SK-N-SH treated with all-trans-retinoic acid at 6 μM for 48 hours (cell line): ENCODE results near the gene RGR.

Experiments used
- ATAC-seq: fragments of 200-7000 bp; cut with Tn5 transposase; 3 replicates; pipeline ENCODE4 v1.9.1; 2020; ENCODE audit warnings: mild to moderate bottlenecking, moderate library complexity
- ARNTL ChIP-seq: fragments of 450-650 bp; formaldehyde crosslinking; IDR thresholded peaks from 2 replicates; pipeline ENCODE4 v1.5.0; 2020; ENCODE audit warnings: low read depth, mild to moderate bottlenecking, moderate library complexity, borderline replicate concordance
- BACH2 ChIP-seq: fragments of 250-450 bp; sonication (Bioruptor Pico); IDR thresholded peaks from 2 replicates; pipeline ENCODE4 v1.9.0; 2021; ENCODE audit warnings: mild to moderate bottlenecking, borderline replicate concordance
- CREB5 ChIP-seq: fragments of 250-450 bp; sonication (Bioruptor Pico); IDR thresholded peaks from 2 replicates; pipeline ENCODE4 v1.5.1; 2020; ENCODE audit warnings: low read depth, mild to moderate bottlenecking, moderate library complexity
- CSDC2 ChIP-seq: fragments of 250-450 bp; sonication (Bioruptor Pico); IDR thresholded peaks from 2 replicates; pipeline ENCODE4 v1.5.0; 2020; ENCODE audit warnings: mild to moderate bottlenecking, moderate library complexity
- CSRNP3 ChIP-seq: fragments of 250-450 bp; sonication (Bioruptor Pico); IDR thresholded peaks from 2 replicates; pipeline ENCODE4 v1.5.1; 2021; ENCODE audit warnings: mild to moderate bottlenecking, moderate library complexity
- ESRRG ChIP-seq: fragments of 250-450 bp; sonication (Bioruptor Pico); IDR thresholded peaks from 2 replicates; pipeline ENCODE4 v1.6.1; 2021; ENCODE audit warnings: mild to moderate bottlenecking
- GLIS3 ChIP-seq: fragments of 250-450 bp; sonication (Bioruptor Pico); IDR thresholded peaks from 2 replicates; pipeline ENCODE4 v1.5.0; 2020; ENCODE audit warnings: mild to moderate bottlenecking, moderate library complexity
- ISL1 ChIP-seq: fragments of 250-450 bp; sonication (Bioruptor Pico); IDR thresholded peaks from 2 replicates; pipeline ENCODE4 v2.1.2; 2022; ENCODE audit warnings: mild to moderate bottlenecking, moderate library complexity
- OSR1 ChIP-seq: fragments of 250-450 bp; sonication (Bioruptor Pico); IDR thresholded peaks from 2 replicates; pipeline ENCODE4 v1.8.0; 2022; ENCODE audit warnings: moderate library complexity, mild to moderate bottlenecking, inconsistent platforms
- PATZ1 ChIP-seq: fragments of 250-450 bp; sonication (Bioruptor Pico); IDR thresholded peaks from 2 replicates; pipeline ENCODE4 v1.8.0; 2020; ENCODE audit warnings: mild to moderate bottlenecking, moderate library complexity, borderline replicate concordance
- PPARA ChIP-seq: fragments of 250-450 bp; sonication (Bioruptor Pico); IDR thresholded peaks from 2 replicates; pipeline ENCODE4 v1.5.0; 2020; ENCODE audit warnings: mild to moderate bottlenecking, borderline replicate concordance
- RARB ChIP-seq: fragments of 250-450 bp; sonication (Bioruptor Pico); IDR thresholded peaks from 2 replicates; pipeline ENCODE4 v1.8.0; 2021; ENCODE audit warnings: mild to moderate bottlenecking, moderate library complexity
- SNAI2 ChIP-seq: fragments of 250-450 bp; sonication (Bioruptor Pico); IDR thresholded peaks from 2 replicates; pipeline ENCODE4 v1.5.0; 2020; ENCODE audit warnings: mild to moderate bottlenecking, moderate library complexity
- TOX ChIP-seq: fragments of 250-450 bp; sonication (Bioruptor Pico); IDR thresholded peaks from 2 replicates; pipeline ENCODE4 v1.8.0; 2021; ENCODE audit warnings: mild to moderate bottlenecking, moderate library complexity, borderline replicate concordance
- TSHZ2 ChIP-seq: fragments of 250-450 bp; sonication (Bioruptor Pico); IDR thresholded peaks from 2 replicates; pipeline ENCODE4 v1.5.0; 2020; ENCODE audit warnings: mild to moderate bottlenecking, moderate library complexity
- ZFP3 ChIP-seq: fragments of 250-450 bp; sonication (Bioruptor Pico); IDR thresholded peaks from 2 replicates; pipeline ENCODE4 v1.5.0; 2020; ENCODE audit warnings: mild to moderate bottlenecking, moderate library complexity
- ZFP30 ChIP-seq: fragments of 450-650 bp; formaldehyde crosslinking; IDR thresholded peaks from 2 replicates; pipeline ENCODE4 v1.5.0; 2022; ENCODE audit warnings: mild to moderate bottlenecking, moderate library complexity
- ZNF70 ChIP-seq: fragments of 450-650 bp; formaldehyde crosslinking; IDR thresholded peaks from 2 replicates; pipeline ENCODE4 v1.5.0; 2020; ENCODE audit warnings: mild to moderate bottlenecking, moderate library complexity
- ZNF8 ChIP-seq: fragments of 450-650 bp; formaldehyde crosslinking; IDR thresholded peaks from 2 replicates; pipeline ENCODE4 v1.5.0; 2020; ENCODE audit warnings: mild to moderate bottlenecking, moderate library complexity

RGR gene

GRCh38 chr10:84293171-84293570, 48.3 kb downstream of the RGR start (continued):
- TF ChIP-seq PATZ1: no peak
- no peak for TF ChIP-seq GLIS3 (CRISPR knock-in tag)
- no peak for TF ChIP-seq CREB5 (CRISPR knock-in tag)
- no peak for TF ChIP-seq ZFP3 (CRISPR knock-in tag)
- no peak for TF ChIP-seq ZFP30 (CRISPR knock-in tag)
- TF ChIP-seq PPARA (CRISPR knock-in tag): no peak

- ATAC-seq: no peak
Observed at GRCh38 chr10:84293574-84294016, 48.7 kb downstream of the RGR start.

More at GRCh38 chr10:84293574-84294016, 48.7 kb downstream of the RGR start:
- TF ChIP-seq ZFP3 (CRISPR knock-in tag): no peak
- no peak for TF ChIP-seq BACH2
- TF ChIP-seq OSR1 (CRISPR knock-in tag): no peak
- TF ChIP-seq ZNF8 (CRISPR knock-in tag): no peak
- TF ChIP-seq RARB (CRISPR knock-in tag): no peak
- no peak for TF ChIP-seq ARNTL (CRISPR knock-in tag)
- TF ChIP-seq PPARA (CRISPR knock-in tag): no peak
- no peak for TF ChIP-seq SNAI2
- TF ChIP-seq CSDC2 (CRISPR knock-in tag): no peak
- TF ChIP-seq TOX (CRISPR knock-in tag): no peak
- no peak for TF ChIP-seq ZFP30 (CRISPR knock-in tag)
- TF ChIP-seq CREB5 (CRISPR knock-in tag): no peak
- TF ChIP-seq PATZ1: no peak
- no peak for TF ChIP-seq CSRNP3
- no peak for TF ChIP-seq ESRRG
- TF ChIP-seq ISL1 (CRISPR knock-in tag): no peak
- no peak for TF ChIP-seq ZNF70 (CRISPR knock-in tag)
- no peak for TF ChIP-seq GLIS3 (CRISPR knock-in tag)
- TF ChIP-seq TSHZ2 (CRISPR knock-in tag): no peak
- TF ChIP-seq, all 23 proteins: peak for 0
